Fibroblast of peridontal ligament (primary cell): ENCODE measurements around the gene FRAT2.
A peak's percentile ranks its signal among the peaks of the same experiment; 100 is the strongest.

Source experiments
- DNase-seq: peaks from one replicate; pipeline ENCODE4 v3.0.0-alpha.2; 2010; ENCODE audit errors: extremely low read depth

The FRAT2 gene

GRCh38 chr10:97325754-97326153 is 8.8 kb downstream of the FRAT2 start:
- no peak for DNase-seq

GRCh38 chr10:97323501-97323900 is 11.0 kb downstream of the FRAT2 start:
- no peak for DNase-seq

GRCh38 chr10:97321804-97322190 is 12.7 kb downstream of the FRAT2 start:
- DNase-seq: no peak

GRCh38 chr10:97321032-97321803 is 13.3 kb downstream of the FRAT2 start:
- no peak for DNase-seq

GRCh38 chr10:97320480-97321031 is 14.0 kb downstream of the FRAT2 start:
- DNase-seq: no peak

GRCh38 chr10:97319671-97320479 is 14.7 kb downstream of the FRAT2 start:
- DNase-seq: peak; percentile 17

- DNase-seq: peak; percentile 90
Measured at GRCh38 chr10:97318772-97319651, 15.5 kb downstream of the FRAT2 start, which contains the start of gene FRAT1. Gene FRAT1 (plus strand): TSS chr10:97319271. CDS start chr10:97319454, 183 bp downstream.

GRCh38 chr10:97314671-97315070 is 19.9 kb downstream of the FRAT2 start:
- no peak for DNase-seq

GRCh38 chr10:97312897-97313296 is 21.6 kb downstream of the FRAT2 start:
- no peak for DNase-seq

GRCh38 chr10:97311111-97311626 is 23.4 kb downstream of the FRAT2 start:
- DNase-seq: no peak

GRCh38 chr10:97307866-97308780 is 26.4 kb downstream of the FRAT2 start:
- DNase-seq: peak; percentile 20

GRCh38 chr10:97307441-97307840 is 27.1 kb downstream of the FRAT2 start:
- DNase-seq: no peak

- no peak for DNase-seq
Measured at GRCh38 chr10:97302088-97302791, 32.3 kb downstream of the FRAT2 start.

GRCh38 chr10:97300980-97301379 is 33.5 kb downstream of the FRAT2 start:
- DNase-seq: no peak

- DNase-seq: no peak
Measured at GRCh38 chr10:97298223-97298571, 36.3 kb downstream of the FRAT2 start.

GRCh38 chr10:97297556-97298222 is 36.8 kb downstream of the FRAT2 start:
- no peak for DNase-seq

GRCh38 chr10:97292862-97293198 is 41.7 kb downstream of the FRAT2 start:
- no peak for DNase-seq

- peak; percentile 98 for DNase-seq
Measured at GRCh38 chr10:97292097-97292861, 42.2 kb downstream of the FRAT2 start, which contains the start of gene ARHGAP19. Gene ARHGAP19 (minus strand): TSS chr10:97292637. CDS start chr10:97292627, 10 bp downstream.
